Mesendoderm (in vitro differentiated cells): Measurements from ENCODE around the gene TSHZ3.
A peak's percentile ranks its signal among the peaks of the same experiment; 100 is the strongest.

Experiments
- DNase-seq: peaks from one replicate; pipeline ENCODE4 v3.0.0; 2013
- H2AK5ac ChIP-seq: 2 replicates; pipeline ENCODE4 v1.6.1; 2013; ENCODE audit warnings: low read length, inconsistent platforms
- H2BK120ac ChIP-seq: 2 replicates; pipeline ENCODE4 v1.6.1; 2013; ENCODE audit warnings: low read depth, mild to moderate bottlenecking, low read length, moderate library complexity, mixed read lengths
- H2BK15ac ChIP-seq: replicated peaks from 2 replicates; pipeline ENCODE4 v1.6.1; 2013; ENCODE audit warnings: low read depth, mild to moderate bottlenecking, moderate library complexity
- H2BK5ac ChIP-seq: 2 replicates; pipeline ENCODE4 v1.6.1; 2013; ENCODE audit warnings: low read length, inconsistent platforms
- H3K18ac ChIP-seq: 2 replicates; pipeline ENCODE4 v1.6.1; 2013; ENCODE audit warnings: mild to moderate bottlenecking, low read length, mixed read lengths
- H3K23ac ChIP-seq: one replicate; pipeline ENCODE4 v1.6.1; 2013; ENCODE audit warnings: low read length
- H3K27ac ChIP-seq: 2 replicates; pipeline ENCODE4 v1.5.1; 2013; ENCODE audit warnings: low read depth, mild to moderate bottlenecking, inconsistent platforms, low read length, moderate library complexity
- H3K27me3 ChIP-seq: 2 replicates; pipeline ENCODE4 v1.6.1; 2013; ENCODE audit warnings: low read length, control low read depth, mild to moderate bottlenecking, inconsistent platforms; ENCODE audit not compliant: insufficient read depth, poor library complexity
- H3K36me3 ChIP-seq: 2 replicates; pipeline ENCODE4 v1.6.1; 2013; ENCODE audit warnings: low read length, inconsistent platforms; ENCODE audit not compliant: control insufficient read depth, insufficient read depth
- H3K4ac ChIP-seq: one replicate; pipeline ENCODE4 v1.6.1; 2013; ENCODE audit warnings: low read depth, mild to moderate bottlenecking, low read length, moderate library complexity
- H3K4me1 ChIP-seq: 2 replicates; pipeline ENCODE4 v1.6.1; 2013; ENCODE audit warnings: low read depth, low read length, inconsistent platforms; ENCODE audit not compliant: control insufficient read depth
- H3K4me2 ChIP-seq: 2 replicates; pipeline ENCODE4 v1.6.1; 2013; ENCODE audit warnings: low read length
- H3K4me3 ChIP-seq: 2 replicates; pipeline ENCODE4 v1.5.1; 2013; ENCODE audit warnings: mild to moderate bottlenecking, low read length
- H3K56ac ChIP-seq: one replicate; pipeline ENCODE4 v1.6.1; 2013; ENCODE audit warnings: low read length
- H3K79me1 ChIP-seq: 2 replicates; pipeline ENCODE4 v1.6.1; 2013; ENCODE audit warnings: low read length, inconsistent platforms
- H3K79me2 ChIP-seq: 2 replicates; pipeline ENCODE4 v1.6.1; 2013; ENCODE audit warnings: mild to moderate bottlenecking, low read length; ENCODE audit not compliant: control insufficient read depth, insufficient read depth
- H3K9ac ChIP-seq: 2 replicates; pipeline ENCODE4 v1.6.1; 2013; ENCODE audit warnings: low read length, inconsistent platforms
- H4K5ac ChIP-seq: one replicate; pipeline ENCODE4 v1.6.1; 2013; ENCODE audit warnings: low read length
- H4K8ac ChIP-seq: one replicate; pipeline ENCODE4 v1.6.1; 2013; ENCODE audit warnings: low read depth, mild to moderate bottlenecking, control low read depth, low read length, moderate library complexity
- WGBS: extraction: QIAGEN DNeasy Blood & Tissue Kit; methylation state at CpG from one replicate; pipeline ENCODE4 v1.1.7; 2013; ENCODE audit warnings: low lambda C conversion rate, missing lambda C conversion rate; ENCODE audit not compliant: insufficient coverage; ENCODE audit errors: extremely low coverage; 5-methylcytosine and 5-hydroxymethylcytosine counted together

Gene TSHZ3

DNA sequence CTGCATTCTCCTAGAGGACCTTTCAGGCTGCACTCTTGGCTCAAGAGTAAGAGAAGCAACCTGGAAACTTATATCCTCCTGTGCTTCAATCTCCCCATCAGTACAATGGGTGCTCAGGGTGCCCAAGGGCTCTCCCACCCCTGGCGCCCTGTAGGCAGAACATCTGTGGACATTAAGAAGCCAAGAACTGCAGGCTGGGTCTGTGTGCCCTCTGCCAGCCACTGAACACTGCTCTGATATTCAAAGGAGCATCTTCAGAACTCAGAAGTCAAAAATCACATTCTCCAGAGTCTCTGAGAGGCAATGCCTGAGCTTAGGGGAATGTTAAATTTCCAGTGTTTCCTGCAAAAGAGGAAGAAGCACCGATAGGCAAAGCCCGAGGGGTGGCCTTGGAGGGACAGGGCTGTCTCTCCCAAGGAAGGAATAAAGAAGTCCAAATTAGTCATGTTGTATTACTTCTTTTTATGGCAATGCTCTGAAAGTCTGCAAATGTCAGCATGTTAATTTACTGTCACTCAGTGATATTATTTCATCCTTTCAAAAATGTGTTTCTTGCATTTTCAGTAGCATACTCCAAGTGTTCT is 88.1 kb downstream of the TSHZ3 start:
- Histone ChIP-seq H3K4me1 (no peaks in the 10 kb centered on the region), H4K5ac (no peak overlapping the region), H3K79me2 (no peaks in the 10 kb centered on the region), H3K23ac (no peak overlapping the region), H3K27ac (no peak overlapping the region), H3K56ac (no peak overlapping the region), H3K79me1 (no peaks in the 10 kb centered on the region), H3K4me2 (no peak overlapping the region), H3K27me3 (no peaks in the 10 kb centered on the region), H2AK5ac (no peak overlapping the region), H3K36me3 (no peaks in the 10 kb centered on the region), H2BK120ac (no peak overlapping the region), H3K4ac (no peak overlapping the region), H2BK5ac (no peak overlapping the region), H3K18ac (no peak overlapping the region), H3K4me3 (no peak overlapping the region), H4K8ac (no peak overlapping the region), H2BK15ac (no peak overlapping the region), H3K9ac (no peak overlapping the region)
- no peak for DNase-seq
- no CpG with 5 or more reads among the region's 3 CpGs for WGBS

DNA sequence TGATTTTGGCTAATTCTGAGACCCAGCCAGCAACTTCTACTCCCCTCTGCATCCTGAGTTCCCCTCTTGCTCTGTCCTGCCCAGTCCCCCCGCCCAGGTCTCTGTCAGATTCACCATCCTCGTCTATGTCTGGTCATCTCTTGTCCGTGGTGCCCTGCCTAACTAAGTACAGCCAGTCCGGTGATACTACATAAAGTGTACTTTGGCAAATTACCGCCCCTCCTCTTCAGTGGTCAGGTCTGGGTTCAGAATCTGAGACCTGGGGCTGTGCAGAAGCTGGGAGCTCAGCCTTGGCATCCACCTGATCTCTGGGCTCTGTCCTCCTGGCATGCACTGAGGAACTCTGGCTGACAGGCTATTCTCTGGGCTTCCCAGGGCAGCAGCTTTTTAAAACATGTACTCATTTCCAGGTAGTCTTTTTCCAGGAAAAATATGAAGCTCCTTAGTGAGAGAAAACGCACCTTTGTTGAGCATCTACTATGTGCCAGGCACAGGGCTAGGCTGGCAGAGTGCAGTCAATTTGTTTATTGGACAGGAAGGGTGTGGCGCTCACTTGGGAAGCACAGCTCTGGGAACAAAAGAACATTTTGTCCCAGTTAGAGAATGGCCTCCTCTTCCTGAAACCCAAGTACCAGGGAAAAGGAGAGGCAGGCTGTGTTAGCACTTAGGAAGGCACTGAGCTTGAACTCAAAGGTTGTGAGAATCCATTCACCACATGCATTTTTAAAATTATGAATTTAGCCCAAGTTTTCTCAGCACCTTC is 88.9 kb downstream of the TSHZ3 start:
- H3K4me2 ChIP-seq: no peak overlapping the region

GRCh38 chr19:31258211-31259052 is 90.8 kb downstream of the TSHZ3 start:
- Histone ChIP-seq H3K27me3 (no peaks in the 10 kb centered on the region), H3K36me3 (no peaks in the 10 kb centered on the region), H3K56ac (no peak overlapping the region), H3K79me1 (no peaks in the 10 kb centered on the region), H3K4me2 (no peak overlapping the region), H2BK15ac (no peak overlapping the region), H3K18ac (no peak overlapping the region), H2AK5ac (no peak overlapping the region), H3K4me1 (no peaks in the 10 kb centered on the region), H2BK5ac (no peak overlapping the region), H2BK120ac (no peak overlapping the region), H3K9ac (no peak overlapping the region), H3K4me3 (no peak overlapping the region), H4K5ac (no peak overlapping the region), H3K79me2 (no peaks in the 10 kb centered on the region), H3K23ac (no peak overlapping the region), H3K27ac (no peak overlapping the region), H3K4ac (no peak overlapping the region), H4K8ac (no peak overlapping the region)
- DNase-seq: peak; percentile 51
- WGBS: no CpG with 5 or more reads among the region's 15 CpGs

More for the DNA sequence above, 88.9 kb downstream of the TSHZ3 start:
- Histone ChIP-seq H3K18ac (no peak overlapping the region), H3K27me3 (no peaks in the 10 kb centered on the region), H3K27ac (no peak overlapping the region), H3K79me2 (no peaks in the 10 kb centered on the region), H2BK15ac (no peak overlapping the region), H4K5ac (no peak overlapping the region), H2BK5ac (no peak overlapping the region), H3K9ac (no peak overlapping the region), H3K23ac (no peak overlapping the region), H3K79me1 (no peaks in the 10 kb centered on the region), H3K4ac (no peak overlapping the region), H3K56ac (no peak overlapping the region), H2BK120ac (no peak overlapping the region), H2AK5ac (no peak overlapping the region), H3K36me3 (no peaks in the 10 kb centered on the region), H3K4me1 (no peaks in the 10 kb centered on the region), H3K4me3 (no peak overlapping the region), H4K8ac (no peak overlapping the region)
- WGBS: no CpG with 5 or more reads among the region's 7 CpGs
- DNase-seq: no peak

GRCh38 chr19:31257426-31258130 is 91.7 kb downstream of the TSHZ3 start:
- no peaks in the 10 kb centered on the region for H3K27me3 ChIP-seq
- H3K23ac ChIP-seq: no peak overlapping the region
- H3K56ac ChIP-seq: no peak overlapping the region
- H2AK5ac ChIP-seq: no peak overlapping the region
- H4K8ac ChIP-seq: no peak overlapping the region
- no peak overlapping the region for H2BK120ac ChIP-seq
- no CpG with 5 or more reads among the region's 11 CpGs for WGBS
- H3K36me3 ChIP-seq: no peaks in the 10 kb centered on the region
- no peaks in the 10 kb centered on the region for H3K4me1 ChIP-seq
- no peak overlapping the region for H3K4me2 ChIP-seq
- H2BK15ac ChIP-seq: no peak overlapping the region
- no peak overlapping the region for H3K18ac ChIP-seq
- H3K27ac ChIP-seq: no peak overlapping the region
- H3K9ac ChIP-seq: no peak overlapping the region
- no peak overlapping the region for H2BK5ac ChIP-seq
- no peak overlapping the region for H3K4me3 ChIP-seq
- H4K5ac ChIP-seq: no peak overlapping the region
- no peaks in the 10 kb centered on the region for H3K79me1 ChIP-seq
- no peaks in the 10 kb centered on the region for H3K79me2 ChIP-seq
- no peak for DNase-seq
- H3K4ac ChIP-seq: no peak overlapping the region

- no peak overlapping the region for H3K23ac ChIP-seq
- no peaks in the 10 kb centered on the region for H3K79me2 ChIP-seq
- no peak overlapping the region for H2BK5ac ChIP-seq
- no peak overlapping the region for H2AK5ac ChIP-seq
- H3K79me1 ChIP-seq: no peaks in the 10 kb centered on the region
- H4K8ac ChIP-seq: no peak overlapping the region
- H3K18ac ChIP-seq: no peak overlapping the region
- DNase-seq: no peak
- H3K36me3 ChIP-seq: no peaks in the 10 kb centered on the region
- H4K5ac ChIP-seq: no peak overlapping the region
- no peaks in the 10 kb centered on the region for H3K27me3 ChIP-seq
- no peak overlapping the region for H3K9ac ChIP-seq
- no peak overlapping the region for H3K56ac ChIP-seq
- no peak overlapping the region for H2BK120ac ChIP-seq
- no peak overlapping the region for H2BK15ac ChIP-seq
- no peak overlapping the region for H3K4me2 ChIP-seq
- no peak overlapping the region for H3K4ac ChIP-seq
- H3K4me1 ChIP-seq: no peaks in the 10 kb centered on the region
- WGBS: no CpG with 5 or more reads among the region's 9 CpGs
- H3K4me3 ChIP-seq: no peak overlapping the region
- H3K27ac ChIP-seq: no peak overlapping the region
Measured at GRCh38 chr19:31257025-31257424, 92.2 kb downstream of the TSHZ3 start.
